H1 (cell line): ENCODE measurements around the gene TTC32.

Experiments
- ATF3 ChIP-seq: IDR thresholded peaks from 2 replicates; pipeline ENCODE4 v1.6.1; 2011; ENCODE audit warnings: low read depth, mild to moderate bottlenecking, low read length; ENCODE audit not compliant: insufficient read depth
- BRCA1 ChIP-seq: IDR thresholded peaks from 2 replicates; pipeline ENCODE4 v1.6.1; 2012; ENCODE audit warnings: low read depth, low read length, improper control_type of control experiment
- CHD1 ChIP-seq: IDR thresholded peaks from 2 replicates; pipeline ENCODE4 v1.6.1; 2012; ENCODE audit warnings: low read depth, low read length, improper control_type of control experiment
- CREB1 ChIP-seq: IDR thresholded peaks from 2 replicates; pipeline ENCODE4 v1.6.1; 2012; ENCODE audit warnings: inconsistent platforms
- E2F6 ChIP-seq: IDR thresholded peaks from 2 replicates; pipeline ENCODE4 v1.6.1; 2012; ENCODE audit warnings: inconsistent platforms
- EP300 ChIP-seq, 2 experiments: IDR thresholded peaks; 1 replicate in 1 of 2; 2 replicates in 1 of 2; pipeline ENCODE4 v1.6.1; 2011 to 2012; ENCODE audit warnings: low read depth in 2 of 2, low read length in 2 of 2, mild to moderate bottlenecking in 2 of 2, borderline replicate concordance in 1 of 2, inconsistent platforms in 1 of 2, moderate library complexity in 1 of 2
- POLR2A ChIP-seq, 2 experiments: IDR thresholded peaks; 1 replicate in 1 of 2; 2 replicates in 1 of 2; pipeline ENCODE4 v1.6.1; 2011; ENCODE audit warnings: low read depth in 2 of 2, low read length in 2 of 2, mild to moderate bottlenecking in 2 of 2; ENCODE audit errors: control extremely low read depth in 1 of 2
- POLR2AphosphoS5 ChIP-seq: IDR thresholded peaks from 2 replicates; pipeline ENCODE4 v1.6.1; 2011; ENCODE audit warnings: low read depth, low read length
- SP2 ChIP-seq: IDR thresholded peaks from 2 replicates; pipeline ENCODE4 v1.6.1; 2012; ENCODE audit warnings: mild to moderate bottlenecking, low read length, inconsistent platforms
- SRF ChIP-seq: IDR thresholded peaks from 2 replicates; pipeline ENCODE4 v1.6.1; 2011; ENCODE audit warnings: mild to moderate bottlenecking, low read depth, low read length, moderate library complexity
- SUZ12 ChIP-seq: fragments of 200-600 bp; sonication (generic); IDR thresholded peaks from 2 replicates; pipeline ENCODE4 v1.6.1; 2012; ENCODE audit warnings: mild to moderate bottlenecking, inconsistent platforms, low read length, moderate library complexity, mixed read lengths
- TCF12 ChIP-seq: IDR thresholded peaks from 2 replicates; pipeline ENCODE4 v1.6.1; 2011; ENCODE audit warnings: low read depth, mild to moderate bottlenecking, low read length
- TF ChIP-seq, protein P1 (sequence below), 3 experiments: IDR thresholded peaks; 1 replicate in 2 of 3; 2 replicates in 1 of 3; pipeline versions ENCODE4 v1.5.1 to v1.6.1; 2011; ENCODE audit warnings: low read length in 3 of 3, mild to moderate bottlenecking in 3 of 3, inconsistent platforms in 2 of 3, low read depth in 1 of 3, moderate library complexity in 1 of 3; ENCODE audit not compliant: insufficient read depth in 1 of 3; ENCODE audit errors: control extremely low read depth in 1 of 3

DNA sequence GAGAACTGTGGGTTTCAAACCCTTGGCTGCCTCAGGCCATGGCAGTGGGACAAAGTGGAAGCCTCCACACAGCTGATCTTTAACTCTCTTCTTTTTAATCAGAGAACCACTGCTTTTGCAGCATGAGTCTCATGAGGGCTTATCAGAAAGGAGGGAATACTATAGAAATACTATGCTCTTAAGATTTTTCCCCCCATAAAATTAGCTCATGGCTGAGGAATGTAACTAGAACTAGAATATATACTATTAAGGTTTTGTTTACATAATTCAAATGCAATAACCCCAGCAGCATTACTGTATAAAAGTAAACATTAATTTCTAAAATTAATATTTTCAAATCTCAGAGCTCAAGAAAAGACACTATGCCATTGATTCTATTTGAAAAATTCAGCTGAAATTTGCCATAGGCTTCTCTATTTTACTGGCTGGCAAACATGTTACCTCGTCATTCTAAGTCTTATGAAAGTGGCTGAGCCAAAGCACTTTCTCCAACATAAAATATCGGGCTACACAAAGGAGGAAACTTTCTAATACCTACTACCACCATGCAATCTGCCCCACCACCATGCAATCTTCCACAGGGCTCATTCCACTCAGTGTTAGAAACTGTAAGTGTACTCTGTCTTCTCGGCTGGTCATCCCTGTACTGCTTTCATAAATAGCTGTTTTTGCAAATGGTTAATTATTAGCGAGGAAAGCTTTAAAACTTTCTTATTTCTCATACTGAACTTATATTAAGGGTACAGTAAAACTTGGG, 45.6 kb upstream of the TTC32 start:
- TF ChIP-seq POLR2AphosphoS5 (no peak), CHD1 (no peak), BRCA1 (no peak), SP2 (no peak), EP300 (IDR thresholded peaks at IDR 0.05; ENCODE audit: borderline replicate concordance in 1 of 2, low read depth in 2 of 2, low read length in 2 of 2) (no peak), TCF12 (no peak), SRF (no peak), SUZ12 (no peak), POLR2A (IDR thresholded peaks at IDR 0.05; ENCODE audit: control extremely low read depth in 1 of 2, low read depth in 2 of 2, low read length in 2 of 2) (no peak), ATF3 (no peak), CREB1 (no peak), E2F6 (no peak)
- TF ChIP-seq, protein P1, sequence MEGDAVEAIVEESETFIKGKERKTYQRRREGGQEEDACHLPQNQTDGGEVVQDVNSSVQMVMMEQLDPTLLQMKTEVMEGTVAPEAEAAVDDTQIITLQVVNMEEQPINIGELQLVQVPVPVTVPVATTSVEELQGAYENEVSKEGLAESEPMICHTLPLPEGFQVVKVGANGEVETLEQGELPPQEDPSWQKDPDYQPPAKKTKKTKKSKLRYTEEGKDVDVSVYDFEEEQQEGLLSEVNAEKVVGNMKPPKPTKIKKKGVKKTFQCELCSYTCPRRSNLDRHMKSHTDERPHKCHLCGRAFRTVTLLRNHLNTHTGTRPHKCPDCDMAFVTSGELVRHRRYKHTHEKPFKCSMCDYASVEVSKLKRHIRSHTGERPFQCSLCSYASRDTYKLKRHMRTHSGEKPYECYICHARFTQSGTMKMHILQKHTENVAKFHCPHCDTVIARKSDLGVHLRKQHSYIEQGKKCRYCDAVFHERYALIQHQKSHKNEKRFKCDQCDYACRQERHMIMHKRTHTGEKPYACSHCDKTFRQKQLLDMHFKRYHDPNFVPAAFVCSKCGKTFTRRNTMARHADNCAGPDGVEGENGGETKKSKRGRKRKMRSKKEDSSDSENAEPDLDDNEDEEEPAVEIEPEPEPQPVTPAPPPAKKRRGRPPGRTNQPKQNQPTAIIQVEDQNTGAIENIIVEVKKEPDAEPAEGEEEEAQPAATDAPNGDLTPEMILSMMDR (IDR thresholded peaks at IDR 0.05; ENCODE audit: control extremely low read depth in 1 of 3, insufficient read depth in 1 of 3, low read depth in 1 of 3, low read length in 3 of 3): no peak
